Stimulated activated naive CD4-positive, alpha-beta T cell (primary cell): Measurements from ENCODE around the gene MYL12A.
A peak's percentile ranks its signal among the peaks of the same experiment; 100 is the strongest.

Experiments used
- DNase-seq, 6 experiments: peaks; one replicate each; lab custom pipeline; 2025; lab: John Stamatoyannopoulos, UW

Gene MYL12A

GRCh38 chr18:3281456-3282400 lies 34.1 kb downstream of the MYL12A start:
- DNase-seq = peak in 3 of 6 experiments; percentile 33 to 79 (median 73)

- DNase-seq = no peak
Measured at GRCh38 chr18:3283253-3283863, 35.8 kb downstream of the MYL12A start.

- DNase-seq = no peak
Measured at GRCh38 chr18:3283908-3284307, 36.3 kb downstream of the MYL12A start.

GRCh38 chr18:3284501-3284900 lies 36.9 kb downstream of the MYL12A start:
- no peak for DNase-seq

- DNase-seq = no peak
Measured at GRCh38 chr18:3286159-3286558, 38.6 kb downstream of the MYL12A start.

GRCh38 chr18:3293196-3293951 lies 45.8 kb downstream of the MYL12A start:
- DNase-seq = no peak

- no peak for DNase-seq
Measured at GRCh38 chr18:3294435-3295080, 47.0 kb downstream of the MYL12A start.

GRCh38 chr18:3297025-3297984 lies 49.7 kb downstream of the MYL12A start:
- peak; percentile 83 to 89 (median 86) for DNase-seq

GRCh38 chr18:3304832-3305231 lies 57.2 kb downstream of the MYL12A start:
- no peak for DNase-seq

- DNase-seq = peak in 1 of 6 experiments; percentile 2
Measured at GRCh38 chr18:3305354-3305762, 57.8 kb downstream of the MYL12A start.
